Endothelial cell of umbilical vein (primary cell): ENCODE measurements around the gene NUDC. TPM values are rescaled to one million over a fixed set of nuclear protein-coding genes. Genes with fewer than 3 reads are reported as not detected.

ENCODE experiments used
- BruUV-seq: library from RNA; stranded (reverse); fragments of 400-500 nt; replicated peaks from 2 replicates; lab custom pipeline; 2021; lab: Mats Ljungman, UMichigan
- CTCF ChIA-PET: fragments of 300-600, 350-600 bp; sonication (Branson Sonifier 250); formaldehyde crosslinking; loops from one replicate; lab custom pipeline; 2021; ENCODE audit warnings: antibody characterized with exemption, inconsistent platforms; lab: Charles Lee
- POLR2A ChIA-PET: fragments of 300-600, 350-600 bp; sonication (Branson Sonifier 250); formaldehyde crosslinking; loops from one replicate; lab custom pipeline; 2021; ENCODE audit warnings: antibody characterized with exemption, inconsistent platforms; lab: Charles Lee
- DNase-seq: peaks from one replicate; pipeline ENCODE4 v3.0.0-alpha.2; 2011; ENCODE audit warnings: low read depth, low spot score
- FAIRE-seq: peaks from 2 replicates; lab custom pipeline; 2011; peaks lifted over from hg19 to GRCh38; lab: Jason Lieb, UNC
- H2AFZ ChIP-seq: 2 replicates; pipeline ENCODE4 v1.6.0; 2012; ENCODE audit warnings: low read depth, low read length, control low read depth, inconsistent platforms
- H3K27ac ChIP-seq: 2 replicates; pipeline ENCODE4 v1.5.1; 2011; ENCODE audit warnings: low read depth, mild to moderate bottlenecking, control low read depth, low read length, moderate library complexity; ENCODE audit not compliant: insufficient read depth
- H3K27me3 ChIP-seq, 2 experiments: 2 replicates each; pipeline versions ENCODE4 v1.6.0 to v1.6.1; 2011; ENCODE audit warnings: low read length in 2 of 2, mixed read lengths in 1 of 2; ENCODE audit not compliant: control insufficient read depth in 2 of 2, insufficient read depth in 2 of 2
- H3K36me3 ChIP-seq, 2 experiments: 2 replicates in 1 of 2; 3 replicates in 1 of 2; pipeline ENCODE4 v1.5.1; 2011; ENCODE audit warnings: low read length in 2 of 2, mild to moderate bottlenecking in 1 of 2, moderate library complexity in 1 of 2; ENCODE audit not compliant: control insufficient read depth in 2 of 2, insufficient read depth in 2 of 2; ENCODE audit errors: extremely low read depth in 1 of 2
- H3K4me1 ChIP-seq: 3 replicates; pipeline ENCODE4 v1.5.1; 2011; ENCODE audit warnings: mild to moderate bottlenecking, low read length; ENCODE audit not compliant: control insufficient read depth, insufficient read depth; ENCODE audit errors: extremely low read depth
- H3K4me2 ChIP-seq: 2 replicates; pipeline ENCODE4 v1.6.1; 2011; ENCODE audit warnings: low read length, control low read depth, mixed read lengths; ENCODE audit not compliant: insufficient read depth
- H3K4me3 ChIP-seq, 3 experiments: fragments of 200-600 bp in 1 of 3; sonication (generic), shearing (Covaris generic) in 1 of 3; replicated peaks in 1 of 3; 2 replicates each; pipeline ENCODE4 v1.5.1; 2011 to 2016; ENCODE audit warnings: control low read depth in 3 of 3, low read length in 3 of 3, mild to moderate bottlenecking in 2 of 3, inconsistent platforms in 1 of 3, low read depth in 1 of 3, moderate library complexity in 1 of 3; ENCODE audit not compliant: insufficient read depth in 1 of 3
- H3K79me2 ChIP-seq: 2 replicates; pipeline ENCODE4 v1.6.0; 2012; ENCODE audit warnings: low read length, inconsistent platforms; ENCODE audit not compliant: control insufficient read depth, insufficient read depth
- H3K9ac ChIP-seq: replicated peaks from 2 replicates; pipeline ENCODE3; 2011; ENCODE audit warnings: low read length, control low read depth; ENCODE audit not compliant: insufficient read depth; ENCODE audit errors: extremely low read depth
- H3K9me1 ChIP-seq: replicated peaks from 3 replicates; pipeline ENCODE4 v1.6.0; 2011; ENCODE audit warnings: mild to moderate bottlenecking, low read length; ENCODE audit not compliant: control insufficient read depth, insufficient read depth; ENCODE audit errors: extremely low read depth
- H3K9me3 ChIP-seq: replicated peaks from 2 replicates; pipeline ENCODE4 v1.5.1; 2012; ENCODE audit warnings: low read length, inconsistent platforms; ENCODE audit not compliant: control insufficient read depth, insufficient read depth
- H4K20me1 ChIP-seq: replicated peaks from 2 replicates; pipeline ENCODE3; 2011; ENCODE audit warnings: mild to moderate bottlenecking, low read length; ENCODE audit not compliant: control insufficient read depth, insufficient read depth; ENCODE audit errors: extremely low read depth
- EZH2 ChIP-seq: IDR thresholded peaks from 2 replicates; pipeline ENCODE4 v1.6.1; 2012; ENCODE audit warnings: borderline replicate concordance, low read depth, mild to moderate bottlenecking, moderate library complexity, low read length, inconsistent platforms; ENCODE audit not compliant: severe bottlenecking
- FOS ChIP-seq: IDR thresholded peaks from 2 replicates; pipeline ENCODE4 v1.6.1; 2011; ENCODE audit warnings: mild to moderate bottlenecking, low read length, moderate library complexity, borderline replicate concordance; ENCODE audit not compliant: insufficient read depth
- GATA2 ChIP-seq: IDR thresholded peaks from 2 replicates; pipeline ENCODE4 v1.7.0; 2011; ENCODE audit warnings: low read depth, mild to moderate bottlenecking, moderate library complexity, mixed read lengths, low read length; ENCODE audit not compliant: insufficient read length, insufficient read depth
- JUN ChIP-seq: IDR thresholded peaks from 2 replicates; pipeline ENCODE4 v1.6.1; 2011; ENCODE audit warnings: borderline replicate concordance, low read depth; ENCODE audit not compliant: insufficient read length, insufficient read depth
- MYC ChIP-seq: IDR thresholded peaks from one replicate; pipeline ENCODE4 v1.6.1; 2011; ENCODE audit warnings: mild to moderate bottlenecking, low read depth, low read length
- POLR2A ChIP-seq: IDR thresholded peaks from 2 replicates; pipeline ENCODE4 v1.6.1; 2012; ENCODE audit warnings: low read depth, mild to moderate bottlenecking, control low read depth, low read length
- POLR2AphosphoS5 ChIP-seq: IDR thresholded peaks from 2 replicates; pipeline ENCODE4 v1.6.1; 2012; ENCODE audit warnings: low read depth, mild to moderate bottlenecking, control low read depth, low read length, moderate library complexity; ENCODE audit not compliant: insufficient read depth
- dilution Hi-C: fragments of 300-500 bp; cut with MboI; formaldehyde crosslinking; loops from one replicate; pipeline ENCODE4 v1.15.0; 2019; ENCODE audit warnings: low sequenced_read_pairs; ENCODE audit not compliant: extremely low pct_ligation_motif_present
- intact Hi-C: fragments of 100-400 bp; cut with micrococcal nuclease; formaldehyde crosslinking; loops from one replicate; pipeline ENCODE4 v1.10.0; 2022
- polyA plus RNA-seq, 4 experiments: library from polyadenylated mRNA; depleted of rRNA in 3 of 4; stranded (reverse) in 3 of 4; unstranded in 1 of 4; fragments of >200 nt; gene quantifications; 2 replicates each; pipeline versions ENCODE4 v1.2.1 to v1.2.3, GENCODE V29; 2011 to 2012; ENCODE audit warnings: missing spikeins in 1 of 4
- total RNA-seq: library from RNA; stranded (reverse); gene quantifications from 2 replicates; pipeline ENCODE4 v1.2.3, GENCODE V29; 2021
- TF ChIP-seq, protein P1 (sequence below), 2 donors: IDR thresholded peaks; 1 replicate in 1 of 2; 2 replicates in 1 of 2; pipeline ENCODE4 v1.5.1; 2011; ENCODE audit warnings: low read length in 2 of 2, mild to moderate bottlenecking in 2 of 2, moderate library complexity in 2 of 2, control low read depth in 1 of 2, inconsistent platforms in 1 of 2, low read depth in 1 of 2; ENCODE audit not compliant: insufficient read depth in 1 of 2; ENCODE audit errors: extremely low read depth in 1 of 2
- TF ChIP-seq, protein P2 (sequence below): IDR thresholded peaks from 2 replicates; pipeline ENCODE4 v1.6.1; 2011; ENCODE audit not compliant: insufficient read depth, insufficient read length

NUDC gene
- total and polyA plus RNA-seq, 2 donors (not counting 3 experiments of a cell fraction or from before 2014, with no cell fraction given), result 42.5 to 102 TPM

DNA sequence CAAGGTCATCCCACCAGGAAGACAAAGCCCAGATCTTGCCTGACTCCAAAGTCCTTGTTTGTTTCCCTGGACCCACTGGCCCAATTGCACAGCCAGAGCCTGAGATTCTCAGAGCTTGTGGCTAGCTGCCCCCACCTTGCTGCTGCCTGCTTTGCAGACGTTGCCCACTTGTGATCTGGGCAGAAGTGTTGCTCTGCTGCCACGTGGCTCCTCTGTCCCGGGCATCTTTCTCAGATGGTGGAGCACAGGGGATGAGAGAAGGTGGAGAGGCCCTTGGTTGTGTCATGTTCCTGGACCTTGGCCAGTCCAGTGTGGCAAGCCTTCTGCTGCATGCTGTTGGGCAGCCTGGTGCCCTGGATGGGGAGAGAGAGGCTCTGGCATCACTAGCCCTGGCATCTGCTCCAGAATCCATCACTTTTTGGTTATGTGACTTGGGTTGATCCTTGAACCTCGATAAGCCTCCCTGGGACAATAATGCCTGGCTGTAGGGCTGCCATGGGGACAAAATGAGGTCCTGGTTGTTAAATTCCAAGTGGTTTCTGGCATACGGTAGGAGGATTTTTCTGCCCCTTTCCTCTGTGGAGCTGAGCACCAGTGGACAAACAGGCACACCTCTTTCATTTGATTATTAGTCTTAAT is 6.2 kb upstream of the NUDC start:
- Histone ChIP-seq H3K27ac (no peak overlapping the region), H3K9me1 (no peaks in the 10 kb centered on the region), H3K36me3 (no peaks in the 10 kb centered on the region), H3K79me2 (no peaks in the 10 kb centered on the region), H3K27me3 (no peaks in the 10 kb centered on the region), H3K4me1 (no peaks in the 10 kb centered on the region), H3K4me2 (no peak overlapping the region), H4K20me1 (no peaks in the 10 kb centered on the region), H3K4me3 (no peak overlapping the region), H3K9me3 (no peaks in the 10 kb centered on the region), H2AFZ (no peak overlapping the region), H3K9ac (no peak overlapping the region)
- FAIRE-seq (no peak), DNase-seq (no peak)
- TF ChIP-seq FOS (no peak), JUN (no peak), POLR2AphosphoS5 (no peak), POLR2A (no peak), MYC (no peak), GATA2 (no peak), EZH2 (no peak)
- TF ChIP-seq, protein P1, sequence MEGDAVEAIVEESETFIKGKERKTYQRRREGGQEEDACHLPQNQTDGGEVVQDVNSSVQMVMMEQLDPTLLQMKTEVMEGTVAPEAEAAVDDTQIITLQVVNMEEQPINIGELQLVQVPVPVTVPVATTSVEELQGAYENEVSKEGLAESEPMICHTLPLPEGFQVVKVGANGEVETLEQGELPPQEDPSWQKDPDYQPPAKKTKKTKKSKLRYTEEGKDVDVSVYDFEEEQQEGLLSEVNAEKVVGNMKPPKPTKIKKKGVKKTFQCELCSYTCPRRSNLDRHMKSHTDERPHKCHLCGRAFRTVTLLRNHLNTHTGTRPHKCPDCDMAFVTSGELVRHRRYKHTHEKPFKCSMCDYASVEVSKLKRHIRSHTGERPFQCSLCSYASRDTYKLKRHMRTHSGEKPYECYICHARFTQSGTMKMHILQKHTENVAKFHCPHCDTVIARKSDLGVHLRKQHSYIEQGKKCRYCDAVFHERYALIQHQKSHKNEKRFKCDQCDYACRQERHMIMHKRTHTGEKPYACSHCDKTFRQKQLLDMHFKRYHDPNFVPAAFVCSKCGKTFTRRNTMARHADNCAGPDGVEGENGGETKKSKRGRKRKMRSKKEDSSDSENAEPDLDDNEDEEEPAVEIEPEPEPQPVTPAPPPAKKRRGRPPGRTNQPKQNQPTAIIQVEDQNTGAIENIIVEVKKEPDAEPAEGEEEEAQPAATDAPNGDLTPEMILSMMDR (IDR thresholded peaks at IDR 0.05; ENCODE audit: extremely low read depth in 1 of 2, insufficient read depth in 1 of 2, low read depth in 1 of 2, low read length in 2 of 2), result no peak
- TF ChIP-seq, protein P2, sequence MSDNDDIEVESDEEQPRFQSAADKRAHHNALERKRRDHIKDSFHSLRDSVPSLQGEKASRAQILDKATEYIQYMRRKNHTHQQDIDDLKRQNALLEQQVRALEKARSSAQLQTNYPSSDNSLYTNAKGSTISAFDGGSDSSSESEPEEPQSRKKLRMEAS, result no peak
- BruUV-seq, result no TSS peak
- intact Hi-C loops, result no loop called here
- POLR2A ChIA-PET, result no interaction called here
- dilution Hi-C loops, result no loop called here
- CTCF ChIA-PET, result interaction anchor here (0.6 kb wide), 1 partner anchor 10 kb away, joined by 3 read pairs; no protein-coding TSS in a partner anchor
